Astrocyte of the spinal cord (primary cell): Measurements from ENCODE around the gene TRIM54.
"Not testable (repeated sequence)": the region's sequence is repeated elsewhere in the genome, so short reads cannot be mapped to it uniquely, and the experiment has no call there.

Experiments
- DNase-seq: peaks from one replicate; pipeline ENCODE4 v3.0.0; 2011; ENCODE audit warnings: low read depth, low spot score
- H3K4me3 ChIP-seq: 2 replicates; pipeline ENCODE4 v1.5.1; 2011; ENCODE audit warnings: low read depth, mild to moderate bottlenecking, low read length, moderate library complexity
- in situ Hi-C: cut with HindIII; loops from 2 replicates; pipeline ENCODE4 v1.10.0; 2017; ENCODE audit warnings: low sequenced_read_pairs
- TF ChIP-seq, protein P1 (sequence below): IDR thresholded peaks from 2 replicates; pipeline ENCODE4 v1.5.1; 2012; ENCODE audit warnings: low read depth, mild to moderate bottlenecking, low read length, inconsistent platforms

TRIM54 gene

DNA sequence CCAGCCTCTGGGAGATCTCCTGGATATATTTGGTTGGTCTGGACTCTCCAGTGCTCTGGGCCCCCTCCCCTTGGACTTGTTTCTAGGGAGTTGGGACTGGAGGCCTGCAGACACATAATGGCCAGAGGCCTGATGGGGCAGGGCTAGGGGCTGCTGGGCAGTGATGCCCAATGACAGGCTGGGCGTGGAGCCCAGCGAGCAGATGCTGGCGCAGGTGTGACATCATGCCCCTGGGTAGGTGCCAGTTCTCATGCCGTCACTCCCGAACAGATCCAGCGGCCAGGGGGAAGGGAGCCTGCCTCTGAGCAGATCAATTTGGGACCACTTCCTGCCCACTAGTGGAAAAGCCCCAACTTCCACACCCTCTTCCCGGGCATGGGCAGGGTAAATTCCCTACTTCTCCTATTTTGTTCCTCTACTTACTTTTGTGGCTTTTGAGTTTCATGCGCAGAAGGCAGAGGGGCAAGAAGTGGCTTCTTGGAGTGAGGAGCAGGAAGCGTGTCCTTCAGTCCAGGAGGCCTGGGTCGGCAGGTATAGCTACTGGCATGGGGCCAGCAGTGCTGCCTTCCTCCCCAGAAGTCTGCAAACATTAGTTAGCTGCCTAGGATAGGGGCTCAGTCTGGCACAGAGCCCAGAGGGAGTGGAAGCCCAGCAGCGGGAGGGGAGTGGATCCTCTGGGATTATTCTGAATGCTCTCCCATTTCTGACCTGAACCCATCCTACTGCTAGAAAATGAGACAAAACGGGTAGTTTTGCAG, 34.6 kb downstream of the TRIM54 start:
- no peak overlapping the region for H3K4me3 ChIP-seq
- TF ChIP-seq, protein P1, sequence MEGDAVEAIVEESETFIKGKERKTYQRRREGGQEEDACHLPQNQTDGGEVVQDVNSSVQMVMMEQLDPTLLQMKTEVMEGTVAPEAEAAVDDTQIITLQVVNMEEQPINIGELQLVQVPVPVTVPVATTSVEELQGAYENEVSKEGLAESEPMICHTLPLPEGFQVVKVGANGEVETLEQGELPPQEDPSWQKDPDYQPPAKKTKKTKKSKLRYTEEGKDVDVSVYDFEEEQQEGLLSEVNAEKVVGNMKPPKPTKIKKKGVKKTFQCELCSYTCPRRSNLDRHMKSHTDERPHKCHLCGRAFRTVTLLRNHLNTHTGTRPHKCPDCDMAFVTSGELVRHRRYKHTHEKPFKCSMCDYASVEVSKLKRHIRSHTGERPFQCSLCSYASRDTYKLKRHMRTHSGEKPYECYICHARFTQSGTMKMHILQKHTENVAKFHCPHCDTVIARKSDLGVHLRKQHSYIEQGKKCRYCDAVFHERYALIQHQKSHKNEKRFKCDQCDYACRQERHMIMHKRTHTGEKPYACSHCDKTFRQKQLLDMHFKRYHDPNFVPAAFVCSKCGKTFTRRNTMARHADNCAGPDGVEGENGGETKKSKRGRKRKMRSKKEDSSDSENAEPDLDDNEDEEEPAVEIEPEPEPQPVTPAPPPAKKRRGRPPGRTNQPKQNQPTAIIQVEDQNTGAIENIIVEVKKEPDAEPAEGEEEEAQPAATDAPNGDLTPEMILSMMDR: no peak
- in situ Hi-C loops: no loop called here
- no peak for DNase-seq

DNA sequence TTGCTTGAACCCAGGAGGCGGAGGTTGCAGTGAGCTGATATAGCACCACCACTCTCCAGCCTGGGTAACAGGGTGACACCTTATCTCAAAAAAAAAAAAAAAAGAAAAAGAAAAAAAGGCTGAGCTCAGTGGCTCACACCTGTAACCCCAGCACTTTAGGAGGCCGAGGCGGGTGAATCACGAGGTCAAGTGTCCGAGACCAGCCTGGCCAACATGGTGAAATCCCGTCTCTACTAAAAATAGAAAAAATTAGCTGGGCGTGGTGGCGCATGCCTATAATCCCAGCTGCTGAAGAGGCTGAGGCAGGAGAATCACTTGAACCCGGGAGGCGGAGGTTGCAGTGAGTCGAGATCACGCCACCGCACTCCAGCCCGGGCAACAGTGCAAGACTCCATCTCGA, 37.6 kb downstream of the TRIM54 start:
- DNase-seq, H3K4me3 ChIP-seq, in situ Hi-C loops: not testable (repeated sequence)

DNA sequence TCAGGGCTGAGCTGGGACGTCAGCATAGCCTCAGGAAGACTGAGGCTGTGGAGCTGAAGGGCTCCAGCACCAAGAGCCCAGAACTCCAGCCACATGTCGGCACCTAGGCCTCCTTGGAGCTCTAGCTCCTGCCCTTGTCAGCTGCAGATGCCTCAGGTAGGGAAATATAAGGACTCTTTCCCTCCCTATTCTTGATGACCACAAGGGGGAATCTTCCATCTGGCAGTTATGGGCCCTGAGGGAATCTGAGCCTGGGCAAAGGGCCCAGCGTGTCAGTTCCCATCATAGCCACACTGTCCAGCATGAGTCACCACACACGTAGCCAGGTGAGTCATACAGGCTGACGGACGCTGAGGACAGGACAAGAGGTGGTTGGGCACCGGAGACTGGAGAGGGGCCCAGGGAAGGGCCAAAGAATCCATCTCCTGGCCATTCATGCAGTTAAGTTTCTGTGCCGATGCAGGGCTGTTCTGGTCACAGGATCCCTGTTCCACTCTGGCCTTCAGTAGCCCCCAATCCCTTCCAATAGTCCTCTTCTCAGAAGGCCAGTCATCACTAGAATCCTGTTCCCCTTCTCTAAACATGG, 38.8 kb downstream of the TRIM54 start:
- in situ Hi-C loops: no loop called here
- peak; percentile 97 for DNase-seq
- no peak overlapping the region for H3K4me3 ChIP-seq
- TF ChIP-seq, protein P1: peak; percentile 68

DNA sequence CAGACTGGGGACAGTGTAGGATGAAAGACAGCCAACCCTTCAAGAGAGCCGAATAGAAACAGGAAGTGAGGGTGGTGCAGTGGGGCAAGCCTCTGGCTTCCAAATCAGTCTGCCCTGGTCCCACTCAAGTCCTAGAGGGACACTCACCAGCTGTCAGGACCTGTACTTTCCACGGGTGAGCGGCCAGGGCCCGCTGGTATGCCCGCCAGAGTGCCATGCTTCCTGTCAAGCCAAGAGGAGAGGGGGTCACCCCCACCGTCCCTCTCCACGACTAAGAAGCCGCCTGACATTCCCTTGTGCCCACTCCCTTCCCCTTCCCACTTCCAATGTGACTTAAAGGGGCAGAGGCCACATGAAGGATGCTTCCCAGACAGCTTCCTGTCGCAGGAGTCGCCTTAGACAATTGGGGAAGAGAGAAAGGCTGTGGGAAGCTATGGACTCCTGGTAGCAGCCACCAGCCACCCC, 40.1 kb downstream of the TRIM54 start:
- TF ChIP-seq, protein P1: no peak
- in situ Hi-C loops: no loop called here
- no peak for DNase-seq
- peak overlapping the region; percentile 95 for H3K4me3 ChIP-seq

DNA sequence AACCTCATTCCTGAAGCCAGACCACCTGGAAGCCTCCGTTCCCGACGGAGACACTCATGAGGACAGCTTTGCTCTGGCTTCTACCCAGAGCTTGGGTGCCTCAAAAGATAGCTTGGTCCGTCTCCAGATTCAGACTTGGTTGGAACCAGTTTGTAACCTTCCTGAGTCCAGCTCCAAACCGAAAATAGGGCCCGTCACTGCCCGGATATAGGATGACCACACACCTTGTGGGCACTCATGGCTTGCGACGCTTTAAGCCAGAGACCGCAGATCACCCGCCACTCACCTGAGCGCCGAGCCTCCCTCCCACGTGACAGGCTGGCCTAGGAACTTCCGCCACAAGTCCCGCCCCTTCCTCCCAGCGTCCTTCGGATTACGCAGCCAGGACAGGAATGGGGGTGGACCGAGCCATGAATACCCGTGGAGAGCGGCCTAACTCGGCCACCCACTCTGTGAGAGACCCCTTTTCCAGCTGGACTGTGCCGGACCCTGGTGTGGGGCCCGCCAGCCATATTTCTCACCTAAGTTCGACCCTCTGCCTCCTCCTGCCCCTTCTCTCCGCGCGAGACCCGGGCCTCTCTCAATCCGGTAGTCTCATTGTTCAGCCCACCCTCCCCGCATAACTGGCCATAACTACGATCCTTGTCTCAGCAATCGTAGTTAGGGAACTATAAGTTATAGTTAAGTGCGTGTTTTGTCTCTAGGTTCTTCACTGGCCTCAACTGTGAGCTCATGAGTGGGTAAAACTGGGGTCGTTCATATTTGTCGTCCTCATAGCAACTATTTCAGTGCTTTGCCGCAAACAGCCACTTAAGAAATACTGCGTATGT, 40.8 kb downstream of the TRIM54 start, which contains the start of gene MPV17:
Gene MPV17 (minus strand): TSS at position 332 of the 830 bp plus-strand sequence. CDS start 580 bp downstream, outside the sequence.
- DNase-seq: peak; percentile 91
- in situ Hi-C loops: no loop called here
- H3K4me3 ChIP-seq: peak within 1 kb of the TSS; percentile 95
- TF ChIP-seq, protein P1: no peak

DNA sequence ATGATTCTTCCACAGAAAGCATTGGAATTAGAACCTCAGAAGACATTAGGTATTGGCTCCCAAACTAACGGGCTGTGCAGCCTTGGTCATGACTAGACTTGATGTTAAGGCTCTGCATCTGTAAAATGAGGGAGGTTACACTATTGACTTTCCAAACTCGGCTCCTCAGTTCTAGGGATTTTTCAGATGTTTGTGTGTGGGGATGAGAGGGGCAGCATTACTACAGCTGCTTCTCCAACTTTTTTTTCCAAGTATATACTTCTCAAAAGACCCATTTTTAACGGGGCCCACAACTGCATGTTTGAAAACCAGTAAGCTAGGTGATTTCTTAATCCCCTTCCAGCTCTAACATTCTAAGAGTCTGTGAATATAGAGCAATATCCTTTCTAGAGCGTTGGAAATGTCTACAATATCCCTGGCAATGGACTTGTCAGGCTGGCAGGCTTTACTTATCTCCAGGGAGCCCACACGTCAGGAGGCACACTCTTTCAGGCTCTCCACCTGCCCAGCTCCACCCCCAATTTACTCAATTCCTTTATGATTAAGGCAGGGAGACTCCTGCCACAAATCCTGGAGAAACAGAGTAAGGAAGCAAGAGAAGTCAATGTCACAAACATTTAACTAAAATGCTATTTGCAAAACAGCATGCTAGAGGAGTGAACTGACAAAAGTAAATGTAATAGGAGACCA, 41.5 kb downstream of the TRIM54 start:
- peak overlapping the region; percentile 95 for H3K4me3 ChIP-seq
- in situ Hi-C loops: no loop called here
- DNase-seq: no peak
- TF ChIP-seq, protein P1: no peak
